Right cardiac atrium (tissue), 5 donors: ENCODE measurements around the gene DTX1. TPM values are rescaled to one million over a fixed set of nuclear protein-coding genes. Genes with fewer than 3 reads are reported as not detected.

Experiments used
- ATAC-seq, 2 donors: fragments of 200-7000 bp; cut with Tn5 transposase; one replicate each; pipeline versions ENCODE4 v1.8.0 to v1.9.1; 2020; ENCODE audit warnings: moderate library complexity in 2 of 2, mild to moderate bottlenecking in 1 of 2
- DNase-seq, 3 donors: peaks; one replicate each; pipeline ENCODE4 v3.0.0-alpha.2; 2020
- H3K27ac ChIP-seq: one replicate; pipeline ENCODE4 v1.5.1; 2013; ENCODE audit warnings: mild to moderate bottlenecking, low read length, control low read depth, moderate library complexity
- H3K27me3 ChIP-seq: one replicate; pipeline ENCODE4 v1.6.1; 2013; ENCODE audit not compliant: control insufficient read depth, insufficient read depth
- H3K4me1 ChIP-seq: one replicate; pipeline ENCODE4 v1.6.1; 2013; ENCODE audit warnings: low read length; ENCODE audit not compliant: control insufficient read depth, insufficient read depth
- H3K4me3 ChIP-seq: one replicate; pipeline ENCODE4 v1.5.1; 2013; ENCODE audit warnings: low read length, control low read depth
- H3K9me3 ChIP-seq: one replicate; pipeline ENCODE4 v1.6.1; 2013; ENCODE audit warnings: low read length; ENCODE audit not compliant: control insufficient read depth
- WGBS: extraction: QIAGEN DNeasy Blood & Tissue Kit; methylation state at CpG from one replicate; pipeline ENCODE4 v1.1.7; 2013; 5-methylcytosine and 5-hydroxymethylcytosine counted together
- intact Hi-C, 4 donors: fragments of 100-400 bp; cut with DNase I; formaldehyde crosslinking; loops; one replicate each; pipeline versions ENCODE4 v1.11.0 to v1.14.0; 2022 to 2023
- polyA plus RNA-seq: library from polyadenylated mRNA; stranded (reverse); fragments of 200-250 nt; gene quantifications from one replicate; pipeline ENCODE4 v1.2.3, GENCODE V29; 2013
- total RNA-seq, 4 donors: library from RNA; stranded (reverse); fragmentation: NEBNext Ultra II Directional; extraction: Animal tissue kit (Norgen Biotek cat#: 25700); gene quantifications; one replicate each; pipeline ENCODE4 v1.2.1, GENCODE V29; 2021
- donor health status: healthy with polysubstance abuse.
- donor health status: DM: no; HTN: yes; CAD: no.
- donor health status: DM: no; HTN: no; CAD: no.
- donor health status: DM: no; HTN: yes; CAD: no; lungs with severe emphysema.
- donor health status: DM: yes; HTN: yes; CAD: no.

Gene DTX1
- total and polyA plus RNA-seq, 5 donors: 1.2 to 4.9 (median 3.1) TPM

GRCh38 chr12:113086249-113087164 lies 30.0 kb downstream of the DTX1 start:
- H3K4me1 ChIP-seq: no peaks in the 10 kb centered on the region
- DNase-seq (no peak), ATAC-seq (no peak)
- no peaks in the 10 kb centered on the region for H3K9me3 ChIP-seq
- no peak overlapping the region for H3K27ac ChIP-seq
- WGBS: 45% methylated on average over 17 of the region's 17 CpGs
- H3K4me3 ChIP-seq: no peak overlapping the region
- intact Hi-C loops: no loop called here
- H3K27me3 ChIP-seq: no peaks in the 10 kb centered on the region

- no peak overlapping the region for H3K4me3 ChIP-seq
- 67% methylated on average over 5 of the region's 5 CpGs for WGBS
- H3K27ac ChIP-seq: no peak overlapping the region
- H3K9me3 ChIP-seq: no peaks in the 10 kb centered on the region
- no peaks in the 10 kb centered on the region for H3K27me3 ChIP-seq
- DNase-seq (no peak), ATAC-seq (no peak)
- no peaks in the 10 kb centered on the region for H3K4me1 ChIP-seq
- intact Hi-C loops: no loop called here
Measured at GRCh38 chr12:113087193-113087592, 30.7 kb downstream of the DTX1 start.

- WGBS: 92% methylated on average over 3 of the region's 3 CpGs
- DNase-seq (no peak), ATAC-seq (no peak)
- Histone ChIP-seq H3K9me3 (no peaks in the 10 kb centered on the region), H3K27me3 (no peaks in the 10 kb centered on the region), H3K4me1 (no peaks in the 10 kb centered on the region), H3K27ac (no peak overlapping the region), H3K4me3 (no peak overlapping the region)
- intact Hi-C loops: no loop called here
Measured at GRCh38 chr12:113088037-113088436, 31.5 kb downstream of the DTX1 start.

- Histone ChIP-seq H3K4me1 (no peaks in the 10 kb centered on the region), H3K27me3 (no peaks in the 10 kb centered on the region), H3K9me3 (no peaks in the 10 kb centered on the region), H3K27ac (no peak overlapping the region), H3K4me3 (no peak overlapping the region)
- ATAC-seq: no peak
- intact Hi-C loops: no loop called here
- no peak for DNase-seq
- WGBS: 75% methylated on average over 13 of the region's 13 CpGs
Measured at GRCh38 chr12:113088971-113089756, 32.6 kb downstream of the DTX1 start.

- H3K4me3 ChIP-seq: no peak overlapping the region
- H3K9me3 ChIP-seq: no peaks in the 10 kb centered on the region
- H3K27ac ChIP-seq: no peak overlapping the region
- no peak for ATAC-seq
- no peak for DNase-seq
- no peaks in the 10 kb centered on the region for H3K27me3 ChIP-seq
- no peaks in the 10 kb centered on the region for H3K4me1 ChIP-seq
- intact Hi-C loops: no loop called here
Measured at GRCh38 chr12:113089839-113090238, 33.3 kb downstream of the DTX1 start.

GRCh38 chr12:113090740-113091139 lies 34.2 kb downstream of the DTX1 start:
- WGBS: 77% methylated on average over 21 of the region's 21 CpGs
- ATAC-seq (no peak), DNase-seq (no peak)
- H3K27me3 ChIP-seq: no peaks in the 10 kb centered on the region
- no peak overlapping the region for H3K27ac ChIP-seq
- no peak overlapping the region for H3K4me3 ChIP-seq
- no peaks in the 10 kb centered on the region for H3K9me3 ChIP-seq
- intact Hi-C loops: no loop called here
- no peaks in the 10 kb centered on the region for H3K4me1 ChIP-seq

- no peak for ATAC-seq
- Histone ChIP-seq H3K9me3 (no peaks in the 10 kb centered on the region), H3K27me3 (no peaks in the 10 kb centered on the region), H3K4me1 (no peaks in the 10 kb centered on the region), H3K27ac (no peak overlapping the region), H3K4me3 (no peak overlapping the region)
- no peak for DNase-seq
- intact Hi-C loops: no loop called here
- 71% methylated on average over 3 of the region's 3 CpGs for WGBS
Measured at GRCh38 chr12:113091506-113091905, 35.0 kb downstream of the DTX1 start.

- peak; percentile 63 to 76 for ATAC-seq
Measured at GRCh38 chr12:113092607-113093408, 36.3 kb downstream of the DTX1 start.

GRCh38 chr12:113093409-113094101 lies 37.0 kb downstream of the DTX1 start:
- H3K4me3 ChIP-seq: no peak overlapping the region
- ATAC-seq: peak in 1 of 2 donors; percentile 39
- intact Hi-C loops: no loop called here
- DNase-seq: no peak
- H3K27ac ChIP-seq: no peak overlapping the region
- H3K27me3 ChIP-seq: no peaks in the 10 kb centered on the region
- H3K4me1 ChIP-seq: no peaks in the 10 kb centered on the region
- 52% methylated on average over 32 of the region's 32 CpGs for WGBS
- no peaks in the 10 kb centered on the region for H3K9me3 ChIP-seq

More at GRCh38 chr12:113092607-113093408, 36.3 kb downstream of the DTX1 start:
- no peak overlapping the region for H3K4me3 ChIP-seq
- no peaks in the 10 kb centered on the region for H3K9me3 ChIP-seq
- intact Hi-C loops: no loop called here
- H3K27ac ChIP-seq: no peak overlapping the region
- 13% methylated on average over 31 of the region's 31 CpGs for WGBS
- H3K4me1 ChIP-seq: no peaks in the 10 kb centered on the region
- H3K27me3 ChIP-seq: no peaks in the 10 kb centered on the region
- DNase-seq: peak; percentile 71 to 87 (median 81)

GRCh38 chr12:113094738-113095137 lies 38.2 kb downstream of the DTX1 start:
- no peaks in the 10 kb centered on the region for H3K27me3 ChIP-seq
- intact Hi-C loops: loop anchor here in 2 of 4 donors (5.0 kb wide), 1 partner anchor 42 kb away; no protein-coding TSS in a partner anchor
- H3K9me3 ChIP-seq: no peaks in the 10 kb centered on the region
- H3K4me1 ChIP-seq: no peaks in the 10 kb centered on the region
- ATAC-seq (no peak), DNase-seq (no peak)
- 94% methylated on average over 16 of the region's 16 CpGs for WGBS
- H3K4me3 ChIP-seq: no peak overlapping the region
- no peak overlapping the region for H3K27ac ChIP-seq
